ENCODE results near the gene GALNT9. TPM values are rescaled to one million over a fixed set of nuclear protein-coding genes. Genes with fewer than 3 reads are reported as not detected.
A peak's percentile ranks its signal among the peaks of the same experiment; 100 is the strongest.
"Not testable (repeated sequence)": the region's sequence is repeated elsewhere in the genome, so short reads cannot be mapped to it uniquely, and the experiment has no call there.

Gene GALNT9
- total RNA-seq (2014; rRNA removed) (0.44 TPM in 1 of 2 replicates, not detected in the other), Bru-seq, nascent RNA (percentile 25 among the genes with signal in this experiment), BruChase-seq, experiment 1, labeled RNA remaining after a 6-hour chase (percentile 27 among the genes with signal in this experiment), BruChase-seq, experiment 2, labeled RNA remaining after a 2-hour chase (percentile 19 among the genes with signal in this experiment)
- long read RNA-seq, partial matches to known transcripts = 1 of 5 reads
- long read RNA-seq, other reads (novel, unspliced or antisense) = 1 of 5 reads

DNA sequence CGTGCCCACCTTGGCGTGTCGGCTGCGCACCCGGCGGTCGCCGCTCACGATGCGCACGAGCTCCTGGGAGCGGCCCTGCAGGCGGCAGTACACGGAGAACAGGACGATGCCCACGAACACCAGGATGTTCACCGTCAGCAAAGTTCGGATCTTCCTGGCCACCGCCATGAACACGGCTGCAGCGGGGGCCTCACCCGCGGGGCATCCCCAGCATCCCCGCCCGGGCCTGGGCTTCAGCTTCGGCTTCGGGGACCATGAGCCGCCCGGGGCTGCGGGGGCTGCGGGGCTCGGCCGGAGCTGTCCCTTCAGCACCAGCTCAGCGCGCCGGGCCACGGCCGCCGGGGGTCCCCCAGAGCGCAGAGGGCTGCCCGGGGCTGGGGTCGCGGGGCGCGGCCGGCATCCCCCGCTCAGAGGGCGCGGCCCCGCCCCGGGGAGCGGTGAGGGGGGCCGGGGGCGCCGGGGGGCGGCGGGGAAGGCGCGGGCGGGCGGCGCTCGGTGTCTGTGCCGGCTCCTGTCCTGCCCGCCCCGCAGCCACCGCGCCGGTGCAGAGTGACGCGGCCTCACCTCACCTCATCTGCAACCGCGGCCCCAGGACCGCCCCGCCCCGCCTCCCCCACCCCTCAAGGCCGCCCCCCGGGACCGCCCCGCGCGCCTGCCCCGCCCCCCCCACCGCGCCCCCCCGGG is at the start of gene GALNT9:
GALNT9 (minus strand) TSS at position 554 of the 684 bp plus-strand sequence; CDS start at position 168, 386 bp downstream.
- no peak within 1 kb of the TSS for H3K4me3 ChIP-seq (ENCODE audit: low read length)
- H3K9me2 ChIP-seq (replicated peaks; ENCODE audit: low read length) = no peaks in the 10 kb centered on the region
- CTCF ChIA-PET = interaction anchor here (0.6 kb wide), 1 partner anchor 499 kb away, joined by 6 read pairs; no protein-coding TSS in a partner anchor
- DNase-seq (no peak), ATAC-seq (no peak)
- H3K9ac ChIP-seq (ENCODE audit: low read length) = no peak within 1 kb of the TSS
- POLR2A ChIA-PET (ENCODE audit: unreplicated experiment) = no interaction called here
- H3K9me3 ChIP-seq (ENCODE audit: low read length) = no peaks in the 10 kb centered on the region
- peaks cover 46% of the 10 kb centered on the region for H3K27me3 ChIP-seq (ENCODE audit: low read length)
- no peak for TF ChIP-seq EZH2 (IDR thresholded peaks at IDR 0.05; ENCODE audit: low read length, unreplicated experiment)
- no peaks in the 10 kb centered on the region for H3K79me2 ChIP-seq (ENCODE audit: low read length)
- H3K27ac ChIP-seq (ENCODE audit: low read length) = no peak within 1 kb of the TSS
- H4K20me1 ChIP-seq (ENCODE audit: low read length) = no peaks in the 10 kb centered on the region
- H3K4me1 ChIP-seq (ENCODE audit: insufficient read depth, low read length) = peaks cover 19% of the 10 kb centered on the region
- H2AFZ ChIP-seq (ENCODE audit: low read length) = no peak within 1 kb of the TSS
- H3F3A ChIP-seq (ENCODE audit: low read length, unreplicated experiment) = no peaks in the 10 kb centered on the region
- H3K36me3 ChIP-seq (ENCODE audit: low read depth, low read length) = no peaks in the 10 kb centered on the region
- intact Hi-C loops (cut with micrococcal nuclease) = loop anchor here (5.0 kb wide), 1 partner anchor 42 kb away; no protein-coding TSS in a partner anchor
- peak within 1 kb of the TSS; percentile 84; the same call in 1 of the 2 replicates for H3K4me2 ChIP-seq (ENCODE audit: low read length)
- no TSS peak for BruUV-seq (replicated peaks)

DNA sequence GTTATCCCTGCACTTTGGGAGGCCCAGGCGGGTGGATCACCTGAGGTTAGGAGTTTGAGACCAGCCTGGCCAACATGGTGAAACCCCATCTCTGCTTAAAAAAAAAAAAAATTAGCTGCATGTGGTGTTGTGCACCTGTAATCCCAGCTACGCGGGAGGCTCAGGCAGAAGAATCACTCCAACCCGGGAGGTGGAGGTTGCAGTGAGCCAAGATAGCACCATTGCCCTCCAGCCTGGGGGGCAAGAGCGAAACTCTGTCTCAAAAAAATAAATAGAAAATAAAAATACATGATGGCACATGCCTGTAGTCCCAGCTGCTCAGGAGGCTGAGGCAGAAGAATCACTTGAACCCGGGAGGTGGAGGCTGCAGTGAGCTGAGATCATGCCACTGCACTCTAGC is 49.7 kb upstream of the GALNT9 start:
- ATAC-seq; H3K4me2 ChIP-seq (ENCODE audit: low read length); H3K27ac ChIP-seq (ENCODE audit: low read length); BruUV-seq (replicated peaks); H2AFZ ChIP-seq (ENCODE audit: low read length); H3K79me2 ChIP-seq (ENCODE audit: low read length); POLR2A ChIA-PET (ENCODE audit: unreplicated experiment); H4K20me1 ChIP-seq (ENCODE audit: low read length); intact Hi-C loops (cut with micrococcal nuclease); H3K4me3 ChIP-seq (ENCODE audit: low read length); H3K9ac ChIP-seq (ENCODE audit: low read length); H3K9me2 ChIP-seq (replicated peaks; ENCODE audit: low read length); H3F3A ChIP-seq (ENCODE audit: low read length, unreplicated experiment); DNase-seq; H3K9me3 ChIP-seq (ENCODE audit: low read length); H3K4me1 ChIP-seq (ENCODE audit: insufficient read depth, low read length); H3K36me3 ChIP-seq (ENCODE audit: low read depth, low read length): not testable (repeated sequence)
- CTCF ChIA-PET = interaction anchor here (0.6 kb wide), 1 partner anchor 35 kb away, joined by 4 read pairs; no protein-coding TSS in a partner anchor
- peaks cover 80% of the 10 kb centered on the region for H3K27me3 ChIP-seq (ENCODE audit: low read length)

DNA sequence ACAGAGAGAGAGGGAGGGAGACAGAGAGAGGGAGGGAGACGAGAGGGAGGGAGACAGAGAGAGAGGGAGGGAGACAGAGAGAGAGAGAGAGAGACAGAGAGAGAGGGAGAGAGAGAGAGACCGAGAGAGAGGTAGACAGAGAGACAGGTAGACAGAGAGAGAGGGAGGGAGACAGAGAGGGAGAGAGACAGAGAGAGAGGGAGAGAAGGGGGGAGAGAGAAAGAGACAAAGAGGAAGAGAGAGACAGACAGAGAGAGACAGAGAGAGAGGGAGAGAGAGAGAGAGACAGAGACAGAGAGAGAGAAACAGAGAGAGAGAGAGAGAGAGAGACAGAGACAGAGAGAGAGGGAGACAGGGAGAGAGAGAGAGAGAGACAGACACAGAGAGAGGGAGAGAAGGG is 47.8 kb upstream of the GALNT9 start:
- Histone ChIP-seq H3K4me1 (ENCODE audit: insufficient read depth, low read length) (no peaks in the 10 kb centered on the region), H3K9ac (ENCODE audit: low read length) (no peak overlapping the region), H3K4me3 (ENCODE audit: low read length) (no peak overlapping the region), H3K27ac (ENCODE audit: low read length) (no peak overlapping the region), H3K9me2 (replicated peaks; ENCODE audit: low read length) (no peaks in the 10 kb centered on the region), H2AFZ (ENCODE audit: low read length) (no peak overlapping the region), H3K9me3 (ENCODE audit: low read length) (no peaks in the 10 kb centered on the region), H3K4me2 (ENCODE audit: low read length) (no peak overlapping the region), H3F3A (ENCODE audit: low read length, unreplicated experiment) (no peaks in the 10 kb centered on the region), H3K36me3 (ENCODE audit: low read depth, low read length) (no peaks in the 10 kb centered on the region), H3K27me3 (ENCODE audit: low read length) (peaks cover 86% of the 10 kb centered on the region), H3K79me2 (ENCODE audit: low read length) (no peaks in the 10 kb centered on the region), H4K20me1 (ENCODE audit: low read length) (no peaks in the 10 kb centered on the region)
- intact Hi-C loops (cut with micrococcal nuclease) = no loop called here
- DNase-seq = no peak
- TF ChIP-seq, protein P1, sequence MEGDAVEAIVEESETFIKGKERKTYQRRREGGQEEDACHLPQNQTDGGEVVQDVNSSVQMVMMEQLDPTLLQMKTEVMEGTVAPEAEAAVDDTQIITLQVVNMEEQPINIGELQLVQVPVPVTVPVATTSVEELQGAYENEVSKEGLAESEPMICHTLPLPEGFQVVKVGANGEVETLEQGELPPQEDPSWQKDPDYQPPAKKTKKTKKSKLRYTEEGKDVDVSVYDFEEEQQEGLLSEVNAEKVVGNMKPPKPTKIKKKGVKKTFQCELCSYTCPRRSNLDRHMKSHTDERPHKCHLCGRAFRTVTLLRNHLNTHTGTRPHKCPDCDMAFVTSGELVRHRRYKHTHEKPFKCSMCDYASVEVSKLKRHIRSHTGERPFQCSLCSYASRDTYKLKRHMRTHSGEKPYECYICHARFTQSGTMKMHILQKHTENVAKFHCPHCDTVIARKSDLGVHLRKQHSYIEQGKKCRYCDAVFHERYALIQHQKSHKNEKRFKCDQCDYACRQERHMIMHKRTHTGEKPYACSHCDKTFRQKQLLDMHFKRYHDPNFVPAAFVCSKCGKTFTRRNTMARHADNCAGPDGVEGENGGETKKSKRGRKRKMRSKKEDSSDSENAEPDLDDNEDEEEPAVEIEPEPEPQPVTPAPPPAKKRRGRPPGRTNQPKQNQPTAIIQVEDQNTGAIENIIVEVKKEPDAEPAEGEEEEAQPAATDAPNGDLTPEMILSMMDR (conservative IDR thresholded peaks at IDR 0.05; ENCODE audit: low read depth, low read length) = no peak
- TF ChIP-seq EZH2 (IDR thresholded peaks at IDR 0.05; ENCODE audit: low read length, unreplicated experiment) (no peak), EZH2phosphoT487 (IDR thresholded peaks at IDR 0.05; ENCODE audit: borderline replicate concordance, low read length) (no peak)
- BruUV-seq (replicated peaks) = no TSS peak
- ATAC-seq = no peak
- ChIA-PET POLR2A (ENCODE audit: unreplicated experiment) (no interaction called here), CTCF (no interaction called here)
